Smooth muscle cell (in vitro differentiated cells): Measurements from ENCODE around the gene PELI2. TPM values are rescaled to one million over a fixed set of nuclear protein-coding genes. Genes with fewer than 3 reads are reported as not detected.

Experiments
- DNase-seq: peaks from one replicate; lab custom pipeline; 2025; ENCODE audit not compliant: unreplicated experiment; lab: John Stamatoyannopoulos, UW
- H2AFZ ChIP-seq: fragments of 200-600 bp; sonication (generic); 2 replicates; pipeline ENCODE4 v1.6.0; 2016; ENCODE audit warnings: antibody characterized with exemption, low read depth, mild to moderate bottlenecking
- H3F3A ChIP-seq: fragments of 200-600 bp; sonication (generic); 2 replicates; pipeline ENCODE4 v1.6.0; 2017; ENCODE audit warnings: antibody characterized with exemption, low read depth
- H3K27ac ChIP-seq: fragments of 200-600 bp; sonication (generic); 2 replicates; pipeline ENCODE4 v1.5.1; 2016; ENCODE audit warnings: low read depth, mild to moderate bottlenecking
- H3K27me3 ChIP-seq: fragments of 200-600 bp; sonication (generic); 2 replicates; pipeline ENCODE4 v1.6.1; 2016; ENCODE audit warnings: low read depth, mild to moderate bottlenecking
- H3K36me3 ChIP-seq: fragments of 200-600 bp; sonication (generic); 2 replicates; pipeline ENCODE4 v1.5.1; 2016; ENCODE audit warnings: low read depth
- H3K4me1 ChIP-seq: fragments of 200-600 bp; sonication (generic); 2 replicates; pipeline ENCODE4 v1.5.1; 2016; ENCODE audit warnings: low read depth
- H3K4me2 ChIP-seq: fragments of 200-600 bp; sonication (generic); 2 replicates; pipeline ENCODE4 v1.6.0; 2016; ENCODE audit warnings: mild to moderate bottlenecking
- H3K4me3 ChIP-seq: fragments of 200-600 bp; sonication (generic); 2 replicates; pipeline ENCODE4 v1.5.1; 2016; ENCODE audit warnings: mild to moderate bottlenecking
- H3K79me2 ChIP-seq: fragments of 200-600 bp; sonication (generic); 2 replicates; pipeline ENCODE4 v1.6.0; 2016; ENCODE audit warnings: low read depth, mild to moderate bottlenecking
- H3K9ac ChIP-seq: fragments of 200-600 bp; sonication (generic); 2 replicates; pipeline ENCODE4 v1.6.0; 2016; ENCODE audit warnings: low read depth
- H3K9me3 ChIP-seq: fragments of 200-600 bp; sonication (generic); replicated peaks from 2 replicates; pipeline ENCODE4 v1.5.1; 2016; ENCODE audit warnings: low read depth
- H4K20me1 ChIP-seq: fragments of 200-600 bp; sonication (generic); 2 replicates; pipeline ENCODE4 v1.6.0; 2016; ENCODE audit warnings: low read depth
- CTCF ChIP-seq: fragments of 200-600 bp; sonication (generic); IDR thresholded peaks from 2 replicates; pipeline ENCODE4 v1.5.1; 2017; ENCODE audit warnings: borderline replicate concordance, mild to moderate bottlenecking, antibody characterized with exemption; ENCODE audit not compliant: insufficient read depth, poor library complexity, severe bottlenecking
- WGBS: methylation state at CpG from one replicate; pipeline ENCODE4 v1.1.7; 2016; ENCODE audit warnings: low lambda C conversion rate; 5-methylcytosine and 5-hydroxymethylcytosine counted together
- polyA plus RNA-seq: library from polyadenylated mRNA; unstranded; fragments of >200 nt; fragmentation: Nextera tagmentation; extraction: Ambion mirVana; gene quantifications from 2 replicates; pipeline ENCODE4 v1.2.1, GENCODE V29; 2016
- total RNA-seq: library from RNA; depleted of rRNA; stranded (reverse); fragments of >200 nt; gene quantifications from 2 replicates; pipeline ENCODE4 v1.2.3, GENCODE V29; 2014

Gene PELI2
- total and polyA plus RNA-seq, 2 experiments from 2014 or later: 4.6 to 9.1 TPM

GRCh38 chr14:56133547-56133946 lies 15.3 kb downstream of the PELI2 start:
- no peak overlapping the region for H3K4me3 ChIP-seq
- WGBS: 74% methylated on average over 4 of the region's 4 CpGs
- peaks cover 41% of the 10 kb centered on the region for H3K79me2 ChIP-seq

GRCh38 chr14:56135001-56135400 lies 16.8 kb downstream of the PELI2 start:
- Histone ChIP-seq H2AFZ (no peak overlapping the region), H3K79me2 (peaks cover 32% of the 10 kb centered on the region), H3K4me2 (no peak overlapping the region), H3K36me3 (no peaks in the 10 kb centered on the region), H3K27me3 (no peaks in the 10 kb centered on the region), H4K20me1 (peaks cover 40% of the 10 kb centered on the region), H3K27ac (no peak overlapping the region), H3K9me3 (no peaks in the 10 kb centered on the region), H3K9ac (no peak overlapping the region), H3K4me1 (peaks cover 61% of the 10 kb centered on the region), H3K4me3 (no peak overlapping the region), H3F3A (no peaks in the 10 kb centered on the region)
- no peak for DNase-seq
- WGBS: 93% methylated on average over 5 of the region's 5 CpGs
- no peak for TF ChIP-seq CTCF

More at GRCh38 chr14:56133547-56133946, 15.3 kb downstream of the PELI2 start:
- Histone ChIP-seq H3F3A (no peaks in the 10 kb centered on the region), H3K27ac (no peak overlapping the region), H3K9me3 (no peaks in the 10 kb centered on the region), H2AFZ (no peak overlapping the region), H3K27me3 (no peaks in the 10 kb centered on the region), H3K4me2 (no peak overlapping the region), H3K36me3 (no peaks in the 10 kb centered on the region), H3K9ac (no peak overlapping the region), H3K4me1 (peaks cover 55% of the 10 kb centered on the region), H4K20me1 (peaks cover 51% of the 10 kb centered on the region)
- no peak for TF ChIP-seq CTCF
- DNase-seq: no peak

GRCh38 chr14:56135668-56136067 lies 17.5 kb downstream of the PELI2 start:
- Histone ChIP-seq H2AFZ (no peak overlapping the region), H3K4me3 (no peak overlapping the region), H3K4me1 (peaks cover 57% of the 10 kb centered on the region), H3K9ac (no peak overlapping the region), H3F3A (no peaks in the 10 kb centered on the region), H3K79me2 (peaks cover 36% of the 10 kb centered on the region), H3K27ac (no peak overlapping the region), H3K27me3 (no peaks in the 10 kb centered on the region), H3K36me3 (no peaks in the 10 kb centered on the region), H3K4me2 (no peak overlapping the region), H4K20me1 (peaks cover 37% of the 10 kb centered on the region), H3K9me3 (no peaks in the 10 kb centered on the region)
- no peak for TF ChIP-seq CTCF
- 81% methylated on average over 1 of the region's 1 CpG for WGBS
- no peak for DNase-seq
